GM18870 (cell line): ENCODE data around the gene EML6.
"Not testable (repeated sequence)": the region's sequence is repeated elsewhere in the genome, so short reads cannot be mapped to it uniquely, and the experiment has no call there.

ENCODE experiments used
- ATAC-seq: cut with Tn5 transposase; IDR thresholded peaks from one replicate; pipeline ENCODE4 v1.9.1; 2021; ENCODE audit warnings: moderate library complexity; ENCODE audit not compliant: unreplicated experiment

The EML6 gene

GRCh38 chr2:54979321-54980044 lies 256.0 kb downstream of the EML6 start:
- no peak for ATAC-seq

- ATAC-seq, result no peak
Measured at GRCh38 chr2:54981385-54981784, 257.9 kb downstream of the EML6 start.

GRCh38 chr2:54983345-54984220 lies 260.1 kb downstream of the EML6 start:
- ATAC-seq, result no peak

GRCh38 chr2:54984476-54984875 lies 261.0 kb downstream of the EML6 start:
- ATAC-seq, result no peak

GRCh38 chr2:54986264-54986663 lies 262.8 kb downstream of the EML6 start:
- no peak for ATAC-seq

GRCh38 chr2:54988612-54989011 lies 265.1 kb downstream of the EML6 start:
- no peak for ATAC-seq

- ATAC-seq, result not testable (repeated sequence)
Measured at GRCh38 chr2:54990694-54991093, 267.2 kb downstream of the EML6 start.

GRCh38 chr2:54995553-54995952 lies 272.1 kb downstream of the EML6 start:
- no peak for ATAC-seq

- ATAC-seq, result no peak
Measured at GRCh38 chr2:54997826-54998225, 274.4 kb downstream of the EML6 start.

- no peak for ATAC-seq
Measured at GRCh38 chr2:54999182-54999581, 275.7 kb downstream of the EML6 start.

GRCh38 chr2:55000341-55000740 lies 276.9 kb downstream of the EML6 start:
- ATAC-seq, result no peak

GRCh38 chr2:55001716-55002115 lies 278.3 kb downstream of the EML6 start:
- no peak for ATAC-seq

- no peak for ATAC-seq
Measured at GRCh38 chr2:55003706-55004639, 280.5 kb downstream of the EML6 start.

GRCh38 chr2:55006306-55006705 lies 282.8 kb downstream of the EML6 start:
- ATAC-seq, result no peak

- ATAC-seq, result peak; percentile 22
Measured at GRCh38 chr2:55009277-55010060, 286.0 kb downstream of the EML6 start.

- peak; percentile 86 for ATAC-seq
Measured at GRCh38 chr2:55010149-55010591, 286.7 kb downstream of the EML6 start.

- no peak for ATAC-seq
Measured at GRCh38 chr2:55010915-55011314, 287.5 kb downstream of the EML6 start.

- no peak for ATAC-seq
Measured at GRCh38 chr2:55011831-55012671, 288.6 kb downstream of the EML6 start.
